GOT3 (cell line): ENCODE measurements around the gene DTD2.

Experiments
- DNase-seq: peaks from one replicate; lab custom pipeline; 2025; ENCODE audit warnings: mixed read lengths; lab: John Stamatoyannopoulos, UW

Gene DTD2

DNA sequence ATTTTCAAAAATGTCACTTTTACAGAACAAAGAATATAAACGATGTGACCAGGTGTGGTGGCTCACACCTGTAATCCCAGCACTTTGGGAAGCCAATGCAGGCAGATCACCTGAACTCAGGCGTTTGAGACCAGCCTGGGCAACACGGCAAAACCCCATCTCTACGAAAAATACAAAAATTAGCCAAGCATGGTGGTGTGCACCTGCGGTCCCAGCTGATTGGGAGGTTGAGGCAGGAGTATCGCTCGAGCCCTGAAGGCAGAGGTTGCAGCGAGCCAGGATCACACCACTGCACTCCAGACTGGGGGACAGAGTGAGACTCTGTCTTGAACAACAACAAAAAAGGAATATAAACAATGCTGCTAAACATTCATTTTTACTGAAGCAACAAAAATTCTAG, 52.2 kb downstream of the DTD2 start:
- no peak for DNase-seq

DNA sequence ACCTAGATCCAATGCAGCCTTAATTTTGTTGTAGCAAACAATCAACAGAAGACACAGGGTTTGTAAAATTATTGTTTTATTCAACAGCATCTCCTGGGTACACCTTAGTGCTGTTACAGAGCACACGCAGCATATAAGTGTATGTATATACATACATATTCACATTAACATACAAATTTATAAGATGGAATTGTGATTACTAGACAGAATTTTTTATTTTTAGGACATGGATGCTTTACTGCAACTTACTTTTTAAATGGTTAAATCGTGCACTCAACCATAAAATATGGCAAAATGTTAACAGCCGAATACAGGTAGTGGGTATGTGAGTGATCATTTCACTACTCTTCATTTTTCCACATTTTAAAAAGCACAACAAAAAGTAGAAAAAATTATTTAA, 53.6 kb downstream of the DTD2 start:
- DNase-seq, result no peak

DNA sequence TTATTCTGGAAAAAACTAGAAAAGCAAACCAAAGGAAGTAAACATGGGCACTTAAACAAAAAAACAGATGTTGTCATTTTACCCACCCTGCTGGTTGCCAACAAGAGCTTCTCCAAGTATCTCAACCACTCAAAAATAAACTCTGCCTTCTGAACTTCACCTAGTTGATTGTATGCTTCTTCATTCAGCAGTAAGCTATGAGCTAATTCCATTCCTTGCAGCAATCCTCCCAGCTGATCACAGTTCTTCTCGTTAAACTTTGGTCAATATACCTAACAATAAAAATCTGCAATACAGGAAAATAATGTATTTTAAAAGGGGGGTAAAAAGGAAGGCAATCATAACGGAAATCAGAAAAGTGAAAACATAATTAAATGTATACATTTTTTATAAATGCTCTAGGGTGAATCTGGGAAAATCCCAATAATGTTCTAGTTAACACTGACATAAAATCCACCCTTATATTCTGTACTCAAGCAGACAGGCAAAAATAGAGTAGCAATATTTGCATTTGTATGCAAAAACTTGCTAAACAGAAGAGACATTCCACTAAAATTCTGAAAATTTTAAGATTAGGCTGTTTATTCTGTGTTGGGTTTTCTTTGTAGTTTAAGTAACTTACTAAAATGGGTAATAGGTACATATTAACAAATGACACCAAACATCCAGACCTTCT, 54.4 kb downstream of the DTD2 start:
- no peak for DNase-seq

DNA sequence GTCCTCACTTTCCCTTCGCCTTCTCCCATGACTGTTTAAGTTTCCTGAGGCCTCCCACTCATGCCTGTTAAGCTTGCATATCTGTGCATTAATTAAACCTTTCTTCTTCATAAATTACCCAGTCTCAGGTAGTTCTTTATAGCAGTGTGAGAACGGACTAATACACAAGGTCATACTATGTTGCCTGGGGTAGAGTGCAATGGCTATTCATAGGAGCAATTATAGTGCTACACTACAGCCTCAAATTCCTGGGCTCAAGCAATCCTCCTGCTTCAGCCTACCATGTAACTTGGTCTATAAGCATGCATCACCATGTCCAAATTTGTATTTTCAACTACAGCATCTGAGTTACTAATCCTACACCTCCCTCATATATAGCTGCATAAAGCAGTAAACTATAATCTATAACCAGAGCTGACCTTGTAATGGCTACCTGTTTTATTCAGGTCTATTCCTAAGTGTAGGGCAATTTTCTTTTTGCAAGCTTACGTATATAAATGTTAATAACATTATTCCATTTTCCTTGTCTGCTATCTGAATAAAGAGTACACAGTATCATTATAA, 55.9 kb downstream of the DTD2 start:
- no peak for DNase-seq

DNA sequence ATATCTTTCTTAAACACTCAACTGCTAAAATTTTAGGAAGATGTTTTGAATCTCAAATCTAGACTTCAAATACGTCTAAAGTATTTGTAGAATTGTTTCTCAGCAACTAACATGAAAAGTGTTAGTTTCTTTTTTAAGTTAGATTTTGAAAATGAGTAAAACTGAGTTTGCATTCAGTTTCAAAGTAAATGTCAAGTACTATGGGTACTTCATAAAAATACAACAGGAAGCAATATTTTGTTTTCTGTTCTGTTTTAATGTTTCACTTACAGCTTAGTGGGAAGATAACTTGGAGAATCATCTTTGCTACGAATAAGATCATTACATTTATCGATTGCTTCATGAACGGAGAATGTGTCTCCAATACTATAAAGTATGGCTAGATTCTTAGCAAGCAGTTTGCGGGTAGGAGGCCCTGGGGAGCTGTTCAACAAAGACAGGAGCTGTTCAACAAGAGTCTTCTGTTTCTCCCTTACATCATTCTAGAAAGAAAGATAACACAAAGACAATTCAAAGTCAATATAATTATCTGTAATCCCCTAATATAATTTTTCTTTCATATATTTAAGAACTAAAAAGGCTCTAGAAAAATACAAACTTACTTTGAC, 57.2 kb downstream of the DTD2 start:
- no peak for DNase-seq
